ENCODE measurements around the gene TOPAZ1. TPM values are rescaled to one million over a fixed set of nuclear protein-coding genes. Genes with fewer than 3 reads are reported as not detected.

Gene TOPAZ1
- total and polyA plus RNA-seq, 2 of the 13 experiments (the other 11 are each of a cell fraction or from before 2014, with no cell fraction given) = not detected

DNA sequence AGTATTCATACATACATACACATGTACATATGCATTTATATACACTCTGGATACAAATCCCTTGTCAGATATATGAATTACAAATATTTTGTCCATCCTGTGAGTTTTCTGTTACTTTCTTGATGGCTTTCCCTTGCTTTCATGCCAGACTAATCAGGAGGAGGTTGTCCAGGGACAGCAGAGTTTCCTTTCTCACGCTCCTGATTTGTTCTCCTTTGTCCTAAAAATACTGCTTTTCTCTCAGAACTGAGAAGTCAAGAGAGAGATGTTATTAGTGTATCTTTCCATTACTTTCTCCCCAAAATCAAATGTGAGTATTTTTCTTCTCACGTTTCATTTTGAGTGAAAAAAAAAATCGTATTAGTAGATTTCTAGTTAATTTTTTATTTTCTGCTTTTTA is 84.8 kb downstream of the TOPAZ1 start:
- Histone ChIP-seq H3K9me3 (ENCODE audit: low read length) (no peaks in the 10 kb centered on the region), H3K4me3 (replicated peaks in 1 of 3; ENCODE audit: insufficient read depth in 1 of 3, low read depth in 2 of 3, low read length in 3 of 3) (no peak overlapping the region), H3K36me3 (replicated peaks in 1 of 2; ENCODE audit: control insufficient read depth in 1 of 2, insufficient read depth in 2 of 2, low read length in 2 of 2) (no peaks in the 10 kb centered on the region), H4K20me1 (ENCODE audit: insufficient read depth, low read length) (no peaks in the 10 kb centered on the region), H3K4me1 (ENCODE audit: insufficient read depth, low read length) (peaks cover 27% of the 10 kb centered on the region), H3K27me3 (ENCODE audit: control insufficient read depth in 1 of 2, insufficient read depth in 2 of 2, low read length in 2 of 2) (no peaks in the 10 kb centered on the region; a peak in 1 of 5 replicates), H3K79me2 (ENCODE audit: insufficient read depth, low read length) (no peaks in the 10 kb centered on the region), H3K4me2 (ENCODE audit: low read depth, low read length) (no peak overlapping the region), H2AFZ (ENCODE audit: low read length) (no peak overlapping the region), H3K27ac (ENCODE audit: extremely low read length, insufficient read depth, low read length) (no peak overlapping the region), H3K9ac (ENCODE audit: insufficient read depth, low read depth, low read length) (no peak overlapping the region)
- 80% methylated on average over 3 of the region's 3 CpGs for WGBS (ENCODE audit: low lambda C conversion rate)
- in situ Hi-C loops (cut with HindIII; ENCODE audit: extremely low pct_ligation_motif_present, low pct_unique_long_range_greater_than_20kb) (loop anchor here (10.0 kb wide), 1 partner anchor 108 kb away; no protein-coding TSS in a partner anchor), intact Hi-C loops (cut with micrococcal nuclease; ENCODE audit: unreplicated experiment) (no loop called here)
- DNase-seq (ENCODE audit: low spot score) = no peak
- BruUV-seq (replicated peaks) = no TSS peak
- FAIRE-seq = no peak
- ChIA-PET POLR2A (no interaction called here), CTCF (ENCODE audit: low intra/inter-chr PET ratio, low total read pairs) (no interaction called here)
- ATAC-seq = no peak
- TF ChIP-seq SOX5 (CRISPR knock-in tag; IDR thresholded peaks at IDR 0.05; ENCODE audit: borderline replicate concordance) (no peak), TARDBP (CRISPR knock-in tag; IDR thresholded peaks at IDR 0.05) (no peak), ZNF235 (CRISPR knock-in tag; IDR thresholded peaks at IDR 0.05; ENCODE audit: borderline replicate concordance) (no peak), ZNF350 (CRISPR knock-in tag; IDR thresholded peaks at IDR 0.05; ENCODE audit: borderline replicate concordance, low read depth) (no peak), ZNF17 (CRISPR knock-in tag; IDR thresholded peaks at IDR 0.05) (no peak), ZBTB38 (CRISPR knock-in tag; IDR thresholded peaks at IDR 0.05) (no peak), ZNF782 (CRISPR knock-in tag; IDR thresholded peaks at IDR 0.05; ENCODE audit: borderline replicate concordance) (no peak), STAT5B (CRISPR knock-in tag; IDR thresholded peaks at IDR 0.05) (no peak), GABPA (IDR thresholded peaks at IDR 0.05; ENCODE audit: low read depth, low read length) (no peak), GABPA (CRISPR knock-in tag; IDR thresholded peaks at IDR 0.05; ENCODE audit: low read depth) (no peak), FIP1L1 (IDR thresholded peaks at IDR 0.05; ENCODE audit: borderline replicate concordance, insufficient read depth, low read depth, low read length) (no peak), EED (CRISPR knock-in tag; IDR thresholded peaks at IDR 0.05) (no peak), ZNF230 (CRISPR knock-in tag; IDR thresholded peaks at IDR 0.05) (no peak), ZBTB7B (CRISPR knock-in tag; IDR thresholded peaks at IDR 0.05) (no peak), RFXAP (CRISPR knock-in tag; IDR thresholded peaks at IDR 0.05; ENCODE audit: borderline replicate concordance) (no peak), ZNF484 (CRISPR knock-in tag; IDR thresholded peaks at IDR 0.05; ENCODE audit: borderline replicate concordance, low read depth) (no peak), ZNF691 (CRISPR knock-in tag; IDR thresholded peaks at IDR 0.05; ENCODE audit: borderline replicate concordance, low read depth) (no peak)
- TF ChIP-seq, protein P1, sequence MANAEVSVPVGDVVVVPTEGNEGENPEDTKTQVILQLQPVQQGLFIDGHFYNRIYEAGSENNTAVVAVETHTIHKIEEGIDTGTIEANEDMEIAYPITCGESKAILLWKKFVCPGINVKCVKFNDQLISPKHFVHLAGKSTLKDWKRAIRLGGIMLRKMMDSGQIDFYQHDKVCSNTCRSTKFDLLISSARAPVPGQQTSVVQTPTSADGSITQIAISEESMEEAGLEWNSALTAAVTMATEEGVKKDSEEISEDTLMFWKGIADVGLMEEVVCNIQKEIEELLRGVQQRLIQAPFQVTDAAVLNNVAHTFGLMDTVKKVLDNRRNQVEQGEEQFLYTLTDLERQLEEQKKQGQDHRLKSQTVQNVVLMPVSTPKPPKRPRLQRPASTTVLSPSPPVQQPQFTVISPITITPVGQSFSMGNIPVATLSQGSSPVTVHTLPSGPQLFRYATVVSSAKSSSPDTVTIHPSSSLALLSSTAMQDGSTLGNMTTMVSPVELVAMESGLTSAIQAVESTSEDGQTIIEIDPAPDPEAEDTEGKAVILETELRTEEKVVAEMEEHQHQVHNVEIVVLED (CRISPR knock-in tag; IDR thresholded peaks at IDR 0.05; ENCODE audit: borderline replicate concordance) = no peak
- TF ChIP-seq, protein P2, sequence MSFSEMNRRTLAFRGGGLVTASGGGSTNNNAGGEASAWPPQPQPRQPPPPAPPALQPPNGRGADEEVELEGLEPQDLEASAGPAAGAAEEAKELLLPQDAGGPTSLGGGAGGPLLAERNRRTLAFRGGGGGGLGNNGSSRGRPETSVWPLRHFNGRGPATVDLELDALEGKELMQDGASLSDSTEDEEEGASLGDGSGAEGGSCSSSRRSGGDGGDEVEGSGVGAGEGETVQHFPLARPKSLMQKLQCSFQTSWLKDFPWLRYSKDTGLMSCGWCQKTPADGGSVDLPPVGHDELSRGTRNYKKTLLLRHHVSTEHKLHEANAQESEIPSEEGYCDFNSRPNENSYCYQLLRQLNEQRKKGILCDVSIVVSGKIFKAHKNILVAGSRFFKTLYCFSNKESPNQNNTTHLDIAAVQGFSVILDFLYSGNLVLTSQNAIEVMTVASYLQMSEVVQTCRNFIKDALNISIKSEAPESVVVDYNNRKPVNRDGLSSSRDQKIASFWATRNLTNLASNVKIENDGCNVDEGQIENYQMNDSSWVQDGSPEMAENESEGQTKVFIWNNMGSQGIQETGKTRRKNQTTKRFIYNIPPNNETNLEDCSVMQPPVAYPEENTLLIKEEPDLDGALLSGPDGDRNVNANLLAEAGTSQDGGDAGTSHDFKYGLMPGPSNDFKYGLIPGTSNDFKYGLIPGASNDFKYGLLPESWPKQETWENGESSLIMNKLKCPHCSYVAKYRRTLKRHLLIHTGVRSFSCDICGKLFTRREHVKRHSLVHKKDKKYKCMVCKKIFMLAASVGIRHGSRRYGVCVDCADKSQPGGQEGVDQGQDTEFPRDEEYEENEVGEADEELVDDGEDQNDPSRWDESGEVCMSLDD (CRISPR knock-in tag; IDR thresholded peaks at IDR 0.05; ENCODE audit: borderline replicate concordance) = no peak

Data from HepG2 (cell line).